CD4-positive, alpha-beta T cell treated with Interferon gamma for 1 hour (primary cell): Measurements from ENCODE around the gene PARS2.
A peak's percentile ranks its signal among the peaks of the same experiment; 100 is the strongest.

Source experiments
- DNase-seq: peaks from one replicate; pipeline ENCODE4 v3.0.0-alpha.2; 2020

PARS2 gene

GRCh38 chr1:54764133-54764921, at the start of gene PARS2:
TSS of gene PARS2 (minus strand) at chr1:54764523. CDS start at chr1:54759161, 5,362 bp downstream.
- DNase-seq = peak; percentile 98

- no peak for DNase-seq
Measured at GRCh38 chr1:54814126-54814498, 49.8 kb upstream of the PARS2 start.

GRCh38 chr1:54813485-54814125, 49.3 kb upstream of the PARS2 start:
- no peak for DNase-seq

DNA sequence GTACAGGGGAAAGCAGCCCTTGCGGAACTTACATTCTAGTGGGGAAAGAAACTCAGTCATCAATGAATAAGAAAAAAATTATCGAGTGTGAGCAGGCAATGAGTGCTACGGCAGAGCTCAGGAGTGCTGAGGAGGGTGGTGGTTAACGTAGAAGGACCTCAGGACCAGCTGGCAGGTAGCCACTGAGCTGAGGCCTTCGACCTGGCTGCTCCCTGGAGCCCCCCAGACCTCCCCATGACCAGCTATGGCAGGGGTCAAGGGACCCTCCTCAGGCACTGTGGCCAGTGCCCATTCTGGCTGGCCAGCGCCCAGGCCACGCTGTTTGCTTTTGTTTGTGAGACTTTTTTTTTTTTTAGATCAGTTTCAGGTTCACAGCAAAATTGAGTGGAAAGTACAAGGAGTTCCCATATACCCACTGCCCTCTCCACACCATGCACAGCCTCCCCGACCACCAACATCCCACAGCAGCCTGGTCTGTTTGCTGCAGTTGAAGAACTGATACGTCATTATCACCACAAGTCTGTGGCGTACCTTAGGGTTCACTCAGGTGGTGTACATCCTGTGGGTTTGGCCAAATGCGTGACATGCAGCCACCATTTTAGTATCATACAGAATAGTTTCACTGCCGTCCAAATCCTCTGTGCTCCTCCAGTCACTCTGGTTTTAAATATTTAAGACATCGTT, 48.6 kb upstream of the PARS2 start:
- DNase-seq = no peak

DNA sequence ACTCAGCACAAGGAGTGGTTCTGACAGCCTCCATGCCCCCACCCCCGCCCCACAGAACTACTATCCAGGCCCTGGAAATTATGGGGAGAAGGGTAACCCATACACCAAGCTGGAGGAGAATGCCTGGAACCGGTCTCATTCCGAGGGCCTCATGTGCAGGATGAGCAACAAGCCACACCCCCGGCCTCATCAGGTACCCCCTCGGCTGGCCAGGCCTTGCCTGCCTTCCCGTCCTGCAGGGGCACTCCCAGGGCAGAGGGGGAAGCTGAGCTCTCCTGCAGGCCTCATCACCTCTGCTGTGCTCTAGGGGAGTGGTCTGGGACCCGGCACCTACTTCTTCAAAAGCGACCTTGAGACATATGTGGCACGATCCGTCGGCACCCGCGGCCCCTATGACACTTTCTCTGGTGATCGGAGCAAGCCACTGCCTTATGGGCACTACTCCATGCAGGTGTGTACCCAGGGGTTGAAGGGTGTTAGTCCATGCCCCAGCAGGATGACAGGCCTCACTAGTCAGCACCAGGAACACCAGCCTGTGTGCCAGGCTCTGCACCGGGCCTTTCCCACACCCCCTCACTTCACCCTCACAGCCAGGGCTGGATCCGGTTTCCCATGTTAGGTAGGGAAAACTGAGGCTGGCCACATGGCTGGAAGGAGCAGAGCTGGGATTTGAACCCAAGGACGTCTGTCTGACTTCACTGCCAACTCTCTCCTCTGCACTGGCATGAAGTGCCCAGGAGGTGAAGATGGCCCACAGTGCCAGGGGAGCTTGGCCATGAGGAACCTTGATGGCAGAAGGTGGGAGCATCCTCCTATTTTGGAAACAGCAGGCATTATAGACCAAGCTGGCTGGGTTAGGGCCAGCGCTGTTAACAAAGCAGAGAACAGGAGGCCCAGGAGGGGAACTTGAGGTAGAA, 47.7 kb upstream of the PARS2 start:
- no peak for DNase-seq

DNA sequence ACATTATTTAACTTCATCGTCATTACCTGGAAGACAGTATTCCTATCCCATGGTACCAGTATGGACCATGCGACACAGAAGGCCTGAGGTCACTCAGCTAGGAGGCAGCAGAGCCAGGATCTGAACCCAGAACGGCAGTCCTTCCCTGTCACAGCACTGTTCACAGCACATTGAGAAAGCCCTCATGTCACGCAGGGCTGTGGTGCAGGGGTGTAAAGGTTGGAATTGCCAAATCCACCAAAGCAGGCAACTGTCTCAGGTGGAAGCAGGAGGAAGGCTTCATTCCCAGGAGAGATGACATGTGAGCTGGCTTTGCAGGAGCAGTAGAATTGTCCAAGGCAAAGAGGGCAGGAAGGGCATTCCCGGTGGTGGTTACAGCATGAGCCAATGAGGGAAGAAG, 46.7 kb upstream of the PARS2 start:
- no peak for DNase-seq

GRCh38 chr1:54810153-54810942, 46.0 kb upstream of the PARS2 start:
- peak; percentile 48 for DNase-seq

- no peak for DNase-seq
Measured at GRCh38 chr1:54809496-54810074, 45.3 kb upstream of the PARS2 start.

GRCh38 chr1:54808443-54809207, 44.3 kb upstream of the PARS2 start:
- no peak for DNase-seq

DNA sequence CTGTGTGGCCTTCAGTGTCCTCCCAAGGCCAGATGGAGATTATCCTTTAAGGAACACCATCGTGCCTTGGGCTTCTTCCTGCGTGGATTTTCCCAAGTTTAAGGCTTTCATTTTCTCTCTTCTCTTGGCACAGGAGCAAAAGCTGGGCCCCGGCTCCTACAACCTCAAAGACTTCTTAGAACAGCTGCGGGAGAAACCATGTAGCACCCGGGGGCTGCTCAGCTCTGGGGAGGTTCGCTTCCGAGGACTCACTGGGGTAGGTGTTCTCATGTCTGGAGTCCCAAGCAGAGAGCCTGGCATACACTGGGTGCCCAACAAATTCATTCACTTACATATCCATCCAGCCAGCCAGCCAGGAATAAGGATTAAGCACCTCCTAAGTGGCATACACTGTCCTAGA, 43.4 kb upstream of the PARS2 start:
- DNase-seq = no peak

DNA sequence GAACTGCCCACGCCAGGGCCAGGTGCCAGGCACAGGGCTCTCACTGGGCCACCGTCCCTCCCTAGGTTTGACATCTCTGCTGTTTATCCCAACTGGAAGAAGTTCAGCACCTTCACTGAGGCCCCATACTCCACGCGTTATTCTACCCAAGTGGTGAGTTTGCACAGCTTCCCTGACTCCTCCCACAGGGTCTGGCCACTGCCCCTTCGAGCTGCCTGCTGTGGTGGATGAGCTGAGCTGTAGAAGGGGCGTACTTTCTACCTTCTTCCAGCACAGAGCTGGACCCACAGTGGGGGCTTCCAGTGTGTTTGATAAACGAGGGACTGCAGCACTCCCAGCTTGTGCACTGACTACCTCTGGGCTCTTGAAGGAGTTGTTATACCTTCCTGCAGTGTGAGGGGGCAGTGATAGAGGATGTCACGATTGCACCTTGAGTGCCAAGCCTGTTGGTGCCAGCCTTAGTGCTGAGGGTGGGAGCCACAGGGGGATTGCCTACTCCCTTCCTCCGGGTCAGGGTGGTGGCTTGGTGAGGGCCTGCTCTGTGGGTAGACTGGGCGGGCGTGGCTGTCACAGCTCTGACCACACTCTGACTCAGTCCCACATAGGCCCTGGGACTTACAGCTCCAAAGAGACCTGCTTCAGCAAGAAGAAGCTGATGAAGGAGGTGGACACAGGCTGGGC, 42.7 kb upstream of the PARS2 start:
- peak; percentile 61 for DNase-seq

GRCh38 chr1:54805981-54806381, 41.7 kb upstream of the PARS2 start:
- no peak for DNase-seq

DNA sequence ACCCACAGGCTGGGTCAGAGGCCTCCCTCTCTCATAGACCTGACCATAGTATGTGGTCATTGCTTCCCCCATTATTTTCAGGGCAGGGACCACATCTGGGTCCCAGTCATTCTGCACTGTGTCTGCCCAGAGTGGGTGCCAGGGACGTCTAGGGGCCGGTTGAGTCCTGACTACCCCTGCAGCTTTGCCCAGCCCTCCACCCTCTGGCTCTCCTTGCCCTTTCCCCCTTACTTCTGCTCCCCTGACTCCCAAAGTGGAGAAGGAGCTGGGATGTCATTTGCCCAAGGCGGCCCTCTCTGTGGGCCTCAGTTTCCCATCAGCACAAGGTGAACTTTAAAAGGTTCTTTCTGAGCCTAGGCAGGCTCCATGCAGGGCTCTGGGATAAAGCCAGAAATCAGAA, 41.1 kb upstream of the PARS2 start:
- no peak for DNase-seq

- no peak for DNase-seq
Measured at GRCh38 chr1:54804471-54805132, 40.3 kb upstream of the PARS2 start.

DNA sequence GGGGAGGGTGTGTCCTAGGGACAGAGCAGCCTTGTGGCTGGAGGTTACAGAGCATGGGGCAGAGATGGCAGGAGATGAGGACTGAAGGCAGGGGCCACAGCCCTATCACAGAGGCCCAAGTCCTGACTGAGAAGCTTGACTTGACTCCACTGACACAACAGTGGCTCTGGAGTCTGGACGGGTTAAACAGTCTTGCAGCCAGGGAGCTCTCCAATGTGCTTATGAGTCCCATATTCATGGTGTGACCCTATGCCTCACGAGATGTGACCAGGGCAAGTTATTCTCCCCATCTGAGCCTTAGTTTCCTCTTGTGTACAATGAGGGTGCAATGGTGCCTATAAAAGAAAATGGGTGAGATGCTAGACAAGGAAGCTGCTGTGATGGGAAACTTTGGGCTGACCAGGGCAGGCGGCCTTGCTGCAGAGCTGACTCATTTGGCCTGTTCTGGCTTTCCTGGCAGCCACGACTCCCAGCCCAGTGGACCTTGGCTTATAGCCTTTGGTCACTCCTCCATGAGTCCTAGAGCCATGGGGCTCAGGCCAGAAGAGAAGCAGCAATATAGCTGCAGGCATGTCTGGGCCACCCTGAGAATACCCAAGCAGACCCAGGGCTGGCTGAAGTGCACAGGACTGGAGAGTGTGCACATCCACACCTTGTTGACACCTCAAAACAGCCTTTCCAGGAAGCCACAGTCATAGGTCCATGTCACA, 39.6 kb upstream of the PARS2 start:
- no peak for DNase-seq

GRCh38 chr1:54800899-54801759, 36.8 kb upstream of the PARS2 start, which contains the start of gene TTC22:
TSS of gene TTC22 (minus strand) at chr1:54801323. CDS start at chr1:54801163, 160 bp downstream.
- peak; percentile 57 for DNase-seq

GRCh38 chr1:54800041-54800898, 35.9 kb upstream of the PARS2 start:
- DNase-seq = no peak
